CD14-positive monocyte (primary cell): ENCODE measurements around the gene APOH. TPM values are rescaled to one million over a fixed set of nuclear protein-coding genes. Genes with fewer than 3 reads are reported as not detected.

Experiments used
- DNase-seq, 3 donors: peaks; one replicate each; pipeline ENCODE4 v3.0.0-alpha.2; 2011 to 2022
- H2AFZ ChIP-seq: 2 replicates; pipeline ENCODE4 v1.6.0; 2012; ENCODE audit warnings: mild to moderate bottlenecking, low read depth, low read length, inconsistent platforms; ENCODE audit not compliant: insufficient read depth, poor library complexity, severe bottlenecking
- H3K27ac ChIP-seq, 2 donors: 1 replicate in 1 of 2; 2 replicates in 1 of 2; pipeline ENCODE4 v1.5.1; 2012 to 2013; ENCODE audit warnings: low read length in 2 of 2, control low read depth in 1 of 2, inconsistent platforms in 1 of 2, low read depth in 1 of 2, mild to moderate bottlenecking in 1 of 2
- H3K27me3 ChIP-seq, 2 donors: one replicate each; pipeline versions ENCODE4 v1.6.0 to v1.6.1; 2011 to 2013; ENCODE audit warnings: low read length in 2 of 2; ENCODE audit not compliant: control insufficient read depth in 2 of 2, insufficient read depth in 2 of 2
- H3K36me3 ChIP-seq, 2 donors: replicated peaks in 1 of 2; 1 replicate in 1 of 2; 2 replicates in 1 of 2; pipeline versions ENCODE4 v1.5.1 to v1.6.1; 2012 to 2013; ENCODE audit warnings: low read length in 2 of 2, control low read depth in 1 of 2, inconsistent platforms in 1 of 2, mild to moderate bottlenecking in 1 of 2; ENCODE audit not compliant: insufficient read depth in 2 of 2, control insufficient read depth in 1 of 2
- H3K4me1 ChIP-seq, 2 donors: 1 replicate in 1 of 2; 2 replicates in 1 of 2; pipeline versions ENCODE4 v1.5.1 to v1.6.1; 2012 to 2013; ENCODE audit warnings: low read length in 2 of 2, control low read depth in 1 of 2, inconsistent platforms in 1 of 2, mild to moderate bottlenecking in 1 of 2, moderate library complexity in 1 of 2; ENCODE audit not compliant: insufficient read depth in 2 of 2, control insufficient read depth in 1 of 2
- H3K4me2 ChIP-seq: replicated peaks from 2 replicates; pipeline ENCODE3; 2012; ENCODE audit warnings: low read length, moderate library complexity, mild to moderate bottlenecking; ENCODE audit not compliant: poor library complexity, severe bottlenecking; ENCODE audit errors: extremely low read depth
- H3K4me3 ChIP-seq, 3 experiments: fragments of 200-600 bp in 1 of 3; sonication (generic) in 1 of 3; replicated peaks in 1 of 3; 1 replicate in 2 of 3; 2 replicates in 1 of 3; pipeline ENCODE4 v1.5.1; 2011 to 2013; ENCODE audit warnings: low read length in 3 of 3, mild to moderate bottlenecking in 3 of 3, control low read depth in 2 of 3, low read depth in 2 of 3, inconsistent platforms in 1 of 3, moderate library complexity in 1 of 3
- H3K79me2 ChIP-seq: 2 replicates; pipeline ENCODE4 v1.6.0; 2012; ENCODE audit warnings: mild to moderate bottlenecking, control low read depth, inconsistent platforms, low read length, moderate library complexity; ENCODE audit not compliant: insufficient read depth
- H3K9ac ChIP-seq: 2 replicates; pipeline ENCODE4 v1.6.0; 2017; ENCODE audit warnings: low read length, mild to moderate bottlenecking; ENCODE audit not compliant: insufficient read depth, poor library complexity, severe bottlenecking
- H3K9me3 ChIP-seq, 2 donors: replicated peaks in 1 of 2; 1 replicate in 1 of 2; 2 replicates in 1 of 2; pipeline versions ENCODE4 v1.5.1 to v1.6.1; 2012 to 2013; ENCODE audit warnings: low read length in 2 of 2, control low read depth in 1 of 2; ENCODE audit not compliant: control insufficient read depth in 1 of 2, insufficient read depth in 1 of 2
- H4K20me1 ChIP-seq: 2 replicates; pipeline ENCODE4 v1.6.0; 2012; ENCODE audit warnings: mild to moderate bottlenecking, low read length, control low read depth, moderate library complexity; ENCODE audit not compliant: insufficient read depth
- H3K27ac Mint-ChIP-seq, 7 donors: one replicate each; pipeline ENCODE4 v1.8.0; 2020; ENCODE audit warnings: mild to moderate bottlenecking in 7 of 7, mixed read lengths in 7 of 7, moderate library complexity in 6 of 7, inconsistent platforms in 2 of 7
- H3K27me3 Mint-ChIP-seq, 3 donors: one replicate each; pipeline ENCODE4 v1.8.0; 2021 to 2022; ENCODE audit warnings: low read depth in 3 of 3, mild to moderate bottlenecking in 3 of 3, mixed read lengths in 3 of 3, moderate library complexity in 3 of 3, inconsistent platforms in 1 of 3
- H3K36me3 Mint-ChIP-seq, 2 donors: one replicate each; pipeline ENCODE4 v1.8.0; 2020; ENCODE audit warnings: mixed read lengths in 2 of 2, inconsistent platforms in 1 of 2, mild to moderate bottlenecking in 1 of 2
- H3K4me1 Mint-ChIP-seq: one replicate; pipeline ENCODE4 v1.8.0; 2020; ENCODE audit warnings: mild to moderate bottlenecking, mixed read lengths
- H3K4me3 Mint-ChIP-seq, 2 donors: one replicate each; pipeline ENCODE4 v1.8.0; 2020; ENCODE audit warnings: mild to moderate bottlenecking in 2 of 2, mixed read lengths in 2 of 2, moderate library complexity in 1 of 2
- H3K9me3 Mint-ChIP-seq, 7 donors: one replicate each; pipeline ENCODE4 v1.8.0; 2020 to 2022; ENCODE audit warnings: mixed read lengths in 7 of 7, mild to moderate bottlenecking in 6 of 7, moderate library complexity in 6 of 7, inconsistent platforms in 2 of 7
- WGBS: methylation state at CpG from one replicate; pipeline ENCODE4 v1.1.5; 2013; ENCODE audit warnings: missing lambda C conversion rate; ENCODE audit not compliant: insufficient coverage; 5-methylcytosine and 5-hydroxymethylcytosine counted together
- intact Hi-C, 2 donors: fragments of 100-400 bp; cut with micrococcal nuclease; formaldehyde crosslinking; loops; one replicate each; pipeline versions ENCODE4 v1.15.0 to v1.15.1; 2023
- polyA plus RNA-seq, 3 donors: library from polyadenylated mRNA; depleted of rRNA in 1 of 3; unstranded in 2 of 3; stranded (reverse) in 1 of 3; fragments of 300-500 nt in 2 of 3; fragments of >200 nt in 1 of 3; fragmentation: Illumina TruSeq in 2 of 3; gene quantifications; 1 replicate in 2 of 3; 2 replicates in 1 of 3; pipeline ENCODE4 v1.2.3, GENCODE V29; 2012 to 2021
- TF ChIP-seq, protein P1 (sequence below): fragments of 200-600 bp; IDR thresholded peaks from one replicate; pipeline ENCODE4 v1.8.0; 2022; ENCODE audit warnings: antibody characterized with exemption, mild to moderate bottlenecking

The APOH gene
- polyA plus RNA-seq, 3 donors = not detected

DNA sequence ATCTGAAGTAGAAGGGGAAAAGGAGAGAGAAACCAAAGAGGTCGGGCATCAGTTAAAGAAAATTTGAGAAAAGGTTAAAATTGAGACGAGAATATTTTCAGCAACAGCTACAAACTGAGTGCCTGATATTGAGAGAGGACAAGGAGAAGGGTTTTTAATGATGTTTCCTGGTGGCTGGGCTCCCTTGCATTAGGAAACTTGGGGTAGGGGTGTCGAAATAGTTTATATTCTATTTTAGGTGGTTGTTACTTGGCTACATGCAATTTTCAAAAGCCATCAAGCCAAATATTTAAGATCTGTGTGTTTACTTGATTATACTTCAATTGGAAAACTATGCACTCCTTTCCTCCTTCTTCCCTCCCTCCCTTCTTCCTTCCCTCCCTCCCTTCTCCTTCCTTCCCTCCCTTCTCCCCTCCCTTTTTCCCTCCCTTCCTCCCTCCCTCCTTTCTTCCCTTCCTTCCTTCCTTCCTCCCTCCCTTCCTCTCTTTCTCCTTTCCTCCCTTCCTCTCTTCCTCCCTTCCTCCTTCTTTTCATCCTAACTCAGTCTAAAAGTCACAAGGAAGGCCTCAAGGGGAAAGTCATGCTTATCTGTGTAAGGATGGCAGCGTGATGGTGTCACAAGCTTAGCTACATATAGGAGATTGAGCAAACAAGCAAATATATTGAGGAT lies 1.8 kb upstream of the APOH start:
- H2AFZ ChIP-seq = no peak overlapping the region
- intact Hi-C loops = no loop called here
- no peaks in the 10 kb centered on the region for H3K36me3 ChIP-seq
- H3K9ac ChIP-seq = no peak overlapping the region
- no peaks in the 10 kb centered on the region for H3K79me2 ChIP-seq
- TF ChIP-seq, protein P1, sequence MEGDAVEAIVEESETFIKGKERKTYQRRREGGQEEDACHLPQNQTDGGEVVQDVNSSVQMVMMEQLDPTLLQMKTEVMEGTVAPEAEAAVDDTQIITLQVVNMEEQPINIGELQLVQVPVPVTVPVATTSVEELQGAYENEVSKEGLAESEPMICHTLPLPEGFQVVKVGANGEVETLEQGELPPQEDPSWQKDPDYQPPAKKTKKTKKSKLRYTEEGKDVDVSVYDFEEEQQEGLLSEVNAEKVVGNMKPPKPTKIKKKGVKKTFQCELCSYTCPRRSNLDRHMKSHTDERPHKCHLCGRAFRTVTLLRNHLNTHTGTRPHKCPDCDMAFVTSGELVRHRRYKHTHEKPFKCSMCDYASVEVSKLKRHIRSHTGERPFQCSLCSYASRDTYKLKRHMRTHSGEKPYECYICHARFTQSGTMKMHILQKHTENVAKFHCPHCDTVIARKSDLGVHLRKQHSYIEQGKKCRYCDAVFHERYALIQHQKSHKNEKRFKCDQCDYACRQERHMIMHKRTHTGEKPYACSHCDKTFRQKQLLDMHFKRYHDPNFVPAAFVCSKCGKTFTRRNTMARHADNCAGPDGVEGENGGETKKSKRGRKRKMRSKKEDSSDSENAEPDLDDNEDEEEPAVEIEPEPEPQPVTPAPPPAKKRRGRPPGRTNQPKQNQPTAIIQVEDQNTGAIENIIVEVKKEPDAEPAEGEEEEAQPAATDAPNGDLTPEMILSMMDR = no peak
- peaks cover 7 to 8% of the 10 kb centered on the region in 2 donors for H3K4me1 ChIP-seq
- no peak overlapping the region for H3K27ac ChIP-seq
- DNase-seq = no peak
- Mint-ChIP-seq H3K4me3 (no peak overlapping the region), H3K36me3 (no peaks in the 10 kb centered on the region), H3K9me3 (peaks cover 0 to 4% (median 0%) of the 10 kb centered on the region in 7 donors), H3K4me1 (peaks cover 6% of the 10 kb centered on the region), H3K27me3 (peaks cover 6 to 13% (median 11%) of the 10 kb centered on the region in 3 donors), H3K27ac (no peak overlapping the region)
- H3K27me3 ChIP-seq = no peaks in the 10 kb centered on the region
- no peak overlapping the region for H3K4me3 ChIP-seq
- whole genome bisulfite sequencing = 74% methylated on average over 3 of the region's 4 CpGs
- H3K9me3 ChIP-seq = no peaks in the 10 kb centered on the region
- H4K20me1 ChIP-seq = no peaks in the 10 kb centered on the region
- H3K4me2 ChIP-seq = no peak overlapping the region

DNA sequence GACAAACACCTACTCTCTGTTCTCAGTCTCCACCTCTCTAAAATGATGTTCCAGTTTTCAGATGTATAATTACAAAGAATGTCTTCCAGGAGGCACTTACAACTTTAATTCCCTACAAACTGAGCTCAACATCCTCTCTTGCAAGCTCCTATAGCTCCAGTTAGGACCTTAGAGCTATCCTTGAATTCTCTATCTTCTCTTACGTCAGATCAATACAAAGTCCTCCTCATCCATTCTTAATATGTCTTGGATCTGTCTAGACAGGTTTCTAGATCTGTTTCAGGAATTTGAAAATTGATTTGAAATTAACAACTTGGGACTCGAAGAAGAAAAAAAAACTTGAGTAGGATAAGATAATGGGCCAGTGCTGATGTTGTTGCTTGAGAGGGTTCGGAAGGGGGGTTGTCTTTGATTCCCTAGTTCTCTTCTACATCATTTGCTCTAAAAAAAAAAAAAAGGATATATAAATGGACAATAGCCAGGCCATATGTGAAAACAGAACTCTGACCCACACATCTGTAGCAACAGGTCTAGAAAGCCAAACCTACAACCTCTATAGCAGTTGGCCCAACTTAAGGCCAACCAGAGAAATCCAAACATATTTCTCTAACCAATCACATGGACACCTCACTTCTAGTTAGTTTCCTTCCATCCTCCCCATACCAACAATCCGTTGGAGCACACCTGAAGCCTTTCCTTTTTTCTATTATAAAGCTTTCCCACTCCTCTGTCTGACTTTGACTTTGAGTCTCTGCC lies 746 bp upstream of the APOH start:
- H2AFZ ChIP-seq = no peak overlapping the region
- H3K27ac ChIP-seq = no peak overlapping the region
- Mint-ChIP-seq H3K27ac (no peak overlapping the region), H3K4me1 (peaks cover 6% of the 10 kb centered on the region), H3K9me3 (peaks cover 0 to 4% (median 0%) of the 10 kb centered on the region in 7 donors), H3K27me3 (peaks cover 6 to 15% (median 11%) of the 10 kb centered on the region in 3 donors), H3K4me3 (no peak overlapping the region), H3K36me3 (no peaks in the 10 kb centered on the region)
- peaks cover 0 to 3% of the 10 kb centered on the region in 2 donors for H3K27me3 ChIP-seq
- DNase-seq = no peak
- H4K20me1 ChIP-seq = no peaks in the 10 kb centered on the region
- no peak overlapping the region for H3K9ac ChIP-seq
- H3K36me3 ChIP-seq = no peaks in the 10 kb centered on the region
- TF ChIP-seq, protein P1 = no peak
- H3K4me1 ChIP-seq = peaks cover 7 to 8% of the 10 kb centered on the region in 2 donors
- H3K4me2 ChIP-seq = no peak overlapping the region
- no peaks in the 10 kb centered on the region for H3K9me3 ChIP-seq
- intact Hi-C loops = no loop called here
- H3K79me2 ChIP-seq = no peaks in the 10 kb centered on the region
- no peak overlapping the region for H3K4me3 ChIP-seq
- WGBS = 78% methylated on average over 1 of the region's 4 CpGs
